HepG2 (cell line): Measurements from ENCODE around the gene ACSL6. TPM values are rescaled to one million over a fixed set of nuclear protein-coding genes. Genes with fewer than 3 reads are reported as not detected.
A peak's percentile ranks its signal among the peaks of the same experiment; 100 is the strongest.

Experiments used
- ARID4A ChIP-seq: sonication (generic); formaldehyde crosslinking; IDR thresholded peaks from 2 replicates; pipeline ENCODE4 v1.5.0; 2020; ENCODE audit warnings: mild to moderate bottlenecking, missing genetic modification reagents, borderline replicate concordance
- ATF6 ChIP-seq: sonication (generic); formaldehyde crosslinking; conservative IDR thresholded peaks from 2 replicates; pipeline ENCODE4 v1.4.0; 2020; ENCODE audit warnings: missing genetic modification reagents
- CSRNP1 ChIP-seq: sonication (generic); formaldehyde crosslinking; IDR thresholded peaks from 2 replicates; pipeline ENCODE4 v1.8.1; 2023; ENCODE audit warnings: mild to moderate bottlenecking, missing genetic modification reagents
- NR1H2 ChIP-seq: sonication (generic); formaldehyde crosslinking; IDR thresholded peaks from 2 replicates; pipeline ENCODE4 v1.8.1; 2022; ENCODE audit warnings: low read depth, missing genetic modification reagents, borderline replicate concordance
- SP140L ChIP-seq: sonication (generic); formaldehyde crosslinking; IDR thresholded peaks from 2 replicates; pipeline ENCODE4 v1.4.0; 2020; ENCODE audit warnings: missing genetic modification reagents, borderline replicate concordance
- SRY ChIP-seq: sonication (generic); formaldehyde crosslinking; IDR thresholded peaks from 2 replicates; pipeline ENCODE4 v1.8.0; 2022; ENCODE audit warnings: mild to moderate bottlenecking, missing genetic modification reagents
- TAF1 ChIP-seq: sonication (generic); formaldehyde crosslinking; IDR thresholded peaks from 2 replicates; pipeline ENCODE4 v1.4.0; 2020; ENCODE audit warnings: missing genetic modification reagents
- TEAD2 ChIP-seq: sonication (generic); formaldehyde crosslinking; IDR thresholded peaks from 2 replicates; pipeline ENCODE4 v1.9.0; 2021; ENCODE audit warnings: missing genetic modification reagents
- ZC3H4 ChIP-seq: sonication (generic); formaldehyde crosslinking; IDR thresholded peaks from 2 replicates; pipeline ENCODE4 v1.4.0; 2020; ENCODE audit warnings: missing genetic modification reagents, borderline replicate concordance
- ZMYM3 ChIP-seq: sonication (generic); formaldehyde crosslinking; IDR thresholded peaks from 2 replicates; pipeline ENCODE4 v1.5.1; 2020; ENCODE audit warnings: mild to moderate bottlenecking, missing genetic modification reagents
- ZMYM4 ChIP-seq: sonication (generic); formaldehyde crosslinking; IDR thresholded peaks from 2 replicates; pipeline ENCODE4 v1.8.1; 2023; ENCODE audit warnings: mild to moderate bottlenecking, missing genetic modification reagents
- ZNF281 ChIP-seq: sonication (generic); formaldehyde crosslinking; IDR thresholded peaks from 2 replicates; pipeline ENCODE4 v1.4.0; 2020; ENCODE audit warnings: missing genetic modification reagents, borderline replicate concordance
- ZNF383 ChIP-seq: sonication (generic); formaldehyde crosslinking; IDR thresholded peaks from 2 replicates; pipeline ENCODE4 v1.4.0; 2020; ENCODE audit warnings: missing genetic modification reagents, mild to moderate bottlenecking, borderline replicate concordance
- ZUFSP ChIP-seq: sonication (generic); formaldehyde crosslinking; IDR thresholded peaks from 2 replicates; pipeline ENCODE4 v1.9.0; 2021; ENCODE audit warnings: missing genetic modification reagents, mild to moderate bottlenecking, borderline replicate concordance
- polyA plus RNA-seq, 8 experiments: library from polyadenylated mRNA; depleted of rRNA in 3 of 8; stranded (reverse) in 7 of 8; unstranded in 1 of 8; fragments of >200 nt; fragmentation: Illumina TruSeq in 4 of 8; extraction: Trizol in 4 of 8; gene quantifications; 2 replicates each; pipeline versions ENCODE4 v1.2.1 to v1.2.3, GENCODE V29; 2011 to 2016; ENCODE audit warnings: low read depth in 4 of 8, missing spikeins in 1 of 8, mixed read lengths in 1 of 8; ENCODE audit not compliant: insufficient read depth in 1 of 8
- total RNA-seq, 5 experiments: library from RNA; depleted of rRNA; stranded (reverse); fragments of >200 nt; fragmentation: Illumina TruSeq; extraction: Trizol; gene quantifications; 2 replicates each; pipeline ENCODE4 v1.2.3, GENCODE V29; 2016; ENCODE audit warnings: low read depth in 1 of 5

ACSL6 gene
- total and polyA plus RNA-seq, 2 of the 13 experiments (the other 11 are each of a cell fraction or from before 2014, with no cell fraction given) = 3.7 to 3.8 TPM

GRCh38 chr5:131996210-131997025 lies 15.0 kb downstream of the ACSL6 start (continued):
- 0 out of 2 replicates have a peak, but pooled peaks have one; percentile 24 for TF ChIP-seq ATF6 (CRISPR knock-in tag)
- no peak for TF ChIP-seq TEAD2 (CRISPR knock-in tag)
- TF ChIP-seq CSRNP1 (CRISPR knock-in tag) = no peak
- TF ChIP-seq TAF1 = peak; percentile 24; the same call in 1 of the 2 replicates
- TF ChIP-seq ARID4A (CRISPR knock-in tag) = peak; percentile 53; the same call in 1 of the 2 replicates
- no peak for TF ChIP-seq ZC3H4
- peak; percentile 55; the same call in 1 of the 2 replicates for TF ChIP-seq ZNF281
- TF ChIP-seq NR1H2 (CRISPR knock-in tag) = no peak
- TF ChIP-seq ZMYM3 (CRISPR knock-in tag) = peak; percentile 87
- no peak for TF ChIP-seq SRY (CRISPR knock-in tag)
- TF ChIP-seq ZMYM4 (CRISPR knock-in tag) = peak; percentile 86
- TF ChIP-seq SP140L (CRISPR knock-in tag) = peak; percentile 90; the same call in 1 of the 2 replicates
- no peak for TF ChIP-seq ZUFSP
- TF ChIP-seq ZNF383 (CRISPR knock-in tag) = no peak
